ENCODE measurements around the gene KRTAP4-4.
"Not testable (repeated sequence)": the region's sequence is repeated elsewhere in the genome, so short reads cannot be mapped to it uniquely, and the experiment has no call there.

Gene KRTAP4-4

DNA sequence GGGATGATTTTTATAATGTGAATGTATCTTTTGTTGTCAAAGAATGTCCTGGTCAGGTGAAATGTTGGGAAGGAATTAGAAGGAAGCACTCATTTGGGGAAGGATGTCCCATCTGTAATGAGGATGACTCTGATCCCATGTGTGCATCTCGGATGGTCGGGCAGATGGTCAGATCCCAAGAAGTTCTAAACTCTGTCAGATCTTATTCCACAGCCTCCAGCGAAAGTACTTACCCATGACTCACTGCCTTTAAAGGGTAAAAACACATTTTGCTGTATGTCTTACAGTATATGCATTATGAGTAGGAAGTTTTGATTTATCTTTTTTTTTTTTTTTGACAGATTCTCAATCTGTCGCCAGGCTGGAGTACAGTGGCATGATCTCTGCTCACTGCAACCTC, 41.8 kb downstream of the KRTAP4-4 start:
- TF ChIP-seq EZH2phosphoT487 (IDR thresholded peaks at IDR 0.05; ENCODE audit: borderline replicate concordance), result no peak
- TF ChIP-seq CTCF (conservative IDR thresholded peaks at IDR 0.05; ENCODE audit: low read length), result no peak
- Histone ChIP-seq H4K20me1 (ENCODE audit: insufficient read depth, low read length, poor library complexity, severe bottlenecking) (no peaks in the 10 kb centered on the region), H3K9ac (ENCODE audit: low read depth, low read length, poor library complexity, severe bottlenecking) (no peak overlapping the region), H2AFZ (ENCODE audit: low read length) (no peak overlapping the region), H3K4me2 (ENCODE audit: low read depth, low read length, poor library complexity, severe bottlenecking) (no peak overlapping the region), H3K4me1 (ENCODE audit: insufficient read depth, low read length, poor library complexity, severe bottlenecking) (peaks cover 55% of the 10 kb centered on the region), H3K79me2 (ENCODE audit: insufficient read depth, low read length) (no peaks in the 10 kb centered on the region), H3K9me2 (replicated peaks; ENCODE audit: low read depth, low read length) (no peaks in the 10 kb centered on the region), H3K36me3 (ENCODE audit: insufficient read depth, low read length) (no peaks in the 10 kb centered on the region), H3F3A (ENCODE audit: low read depth) (peaks cover 7% of the 10 kb centered on the region; the same call in 1 of the 2 replicates), H3K4me3 (ENCODE audit: low read length, poor library complexity, severe bottlenecking) (no peak overlapping the region), H3K9me3 (ENCODE audit: insufficient read depth, low read depth, low read length) (no peaks in the 10 kb centered on the region), H3K27me3 (ENCODE audit: insufficient read depth, low read length, poor library complexity, severe bottlenecking) (no peaks in the 10 kb centered on the region)

DNA sequence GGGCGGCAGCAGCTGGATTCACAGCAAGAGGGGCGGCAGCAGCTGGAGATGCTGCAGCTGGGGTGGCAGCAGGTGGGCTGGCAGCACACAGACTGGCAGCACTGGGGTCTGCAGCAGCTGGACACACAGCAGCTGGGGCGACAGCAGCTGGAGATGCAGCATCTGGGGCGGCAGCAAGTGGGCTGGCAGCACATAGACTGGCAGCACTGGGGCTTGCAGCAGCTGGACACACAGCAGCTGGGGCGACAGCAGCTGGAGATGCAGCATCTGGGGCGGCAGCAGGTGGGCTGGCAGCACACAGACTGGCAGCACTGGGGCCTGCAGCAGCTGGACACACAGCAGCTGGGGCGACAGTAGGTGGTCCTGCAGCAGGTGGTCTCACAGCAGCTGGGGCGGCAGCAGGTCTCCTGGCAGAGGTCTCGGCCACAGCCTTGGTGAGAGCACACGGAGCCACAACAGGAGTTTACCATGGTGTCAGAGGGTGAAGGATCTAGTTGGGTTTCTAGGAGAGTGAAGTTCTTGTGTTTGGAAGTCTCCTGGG, 42.6 kb downstream of the KRTAP4-4 start, which contains the start of gene KRTAP4-11:
KRTAP4-11 (minus strand) TSS at position 528 of the 541 bp plus-strand sequence; CDS start at position 470, 58 bp downstream.
- H3F3A ChIP-seq (ENCODE audit: low read depth); H3K27me3 ChIP-seq (ENCODE audit: insufficient read depth, low read length, poor library complexity, severe bottlenecking); H3K9me2 ChIP-seq (replicated peaks; ENCODE audit: low read depth, low read length); H2AFZ ChIP-seq (ENCODE audit: low read length); H3K9me3 ChIP-seq (ENCODE audit: insufficient read depth, low read depth, low read length); H3K79me2 ChIP-seq (ENCODE audit: insufficient read depth, low read length); H3K36me3 ChIP-seq (ENCODE audit: insufficient read depth, low read length); H3K9ac ChIP-seq (ENCODE audit: low read depth, low read length, poor library complexity, severe bottlenecking); H3K4me2 ChIP-seq (ENCODE audit: low read depth, low read length, poor library complexity, severe bottlenecking); H4K20me1 ChIP-seq (ENCODE audit: insufficient read depth, low read length, poor library complexity, severe bottlenecking); H3K4me3 ChIP-seq (ENCODE audit: low read length, poor library complexity, severe bottlenecking): not testable (repeated sequence)
- H3K4me1 ChIP-seq (ENCODE audit: insufficient read depth, low read length, poor library complexity, severe bottlenecking), result peaks cover 49% of the 10 kb centered on the region

- no peaks in the 10 kb centered on the region for H3K79me2 ChIP-seq (ENCODE audit: insufficient read depth, low read length)
- no peak overlapping the region for H3K9ac ChIP-seq (ENCODE audit: low read depth, low read length, poor library complexity, severe bottlenecking)
- H3K9me2 ChIP-seq (replicated peaks; ENCODE audit: low read depth, low read length), result no peaks in the 10 kb centered on the region
- no peaks in the 10 kb centered on the region for H4K20me1 ChIP-seq (ENCODE audit: insufficient read depth, low read length, poor library complexity, severe bottlenecking)
- peaks cover 47% of the 10 kb centered on the region for H3K4me1 ChIP-seq (ENCODE audit: insufficient read depth, low read length, poor library complexity, severe bottlenecking)
- no peaks in the 10 kb centered on the region for H3K27me3 ChIP-seq (ENCODE audit: insufficient read depth, low read length, poor library complexity, severe bottlenecking)
- no peak overlapping the region for H3K4me3 ChIP-seq (ENCODE audit: low read length, poor library complexity, severe bottlenecking)
- H3K36me3 ChIP-seq (ENCODE audit: insufficient read depth, low read length), result no peaks in the 10 kb centered on the region
- no peak overlapping the region for H2AFZ ChIP-seq (ENCODE audit: low read length)
- no peak for TF ChIP-seq CTCF (conservative IDR thresholded peaks at IDR 0.05; ENCODE audit: low read length)
- TF ChIP-seq EZH2phosphoT487 (IDR thresholded peaks at IDR 0.05; ENCODE audit: borderline replicate concordance), result no peak
- peaks cover 11% of the 10 kb centered on the region; the same call in 1 of the 2 replicates for H3K9me3 ChIP-seq (ENCODE audit: insufficient read depth, low read depth, low read length)
- H3K4me2 ChIP-seq (ENCODE audit: low read depth, low read length, poor library complexity, severe bottlenecking), result peak overlapping the region; percentile 31
- peaks cover 7% of the 10 kb centered on the region; the same call in 1 of the 2 replicates for H3F3A ChIP-seq (ENCODE audit: low read depth)
Measured at GRCh38 chr17:41116297-41116696, 44.3 kb downstream of the KRTAP4-4 start.

All from Loucy (cell line).